GM19467 (cell line): ENCODE results near the gene KCNH4.
"Not testable (repeated sequence)": the region's sequence is repeated elsewhere in the genome, so short reads cannot be mapped to it uniquely, and the experiment has no call there.

Experiments used
- ATAC-seq: cut with Tn5 transposase; IDR thresholded peaks from one replicate; pipeline ENCODE4 v1.9.1; 2021; ENCODE audit warnings: mild to moderate bottlenecking, moderate library complexity; ENCODE audit not compliant: unreplicated experiment

KCNH4 gene

DNA sequence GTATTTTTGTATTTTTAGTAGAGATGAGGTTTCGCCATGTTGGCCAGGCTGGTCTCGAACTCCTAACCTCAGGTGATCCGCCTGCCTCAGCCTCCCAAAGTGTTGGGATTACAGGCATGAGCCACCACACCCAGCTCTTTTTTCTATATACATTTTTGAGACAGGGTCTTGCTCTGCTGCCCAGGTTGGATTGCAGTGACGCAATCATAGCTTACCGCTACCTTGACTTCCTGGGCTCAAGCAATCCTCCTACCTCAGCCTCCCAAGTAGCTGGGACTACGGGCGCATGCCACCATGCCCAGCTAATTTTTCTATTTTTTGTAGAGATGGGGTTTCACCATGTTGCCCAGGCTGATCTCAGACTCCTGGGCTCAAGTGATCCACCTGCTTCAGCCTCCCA is 40.3 kb downstream of the KCNH4 start:
- not testable (repeated sequence) for ATAC-seq

DNA sequence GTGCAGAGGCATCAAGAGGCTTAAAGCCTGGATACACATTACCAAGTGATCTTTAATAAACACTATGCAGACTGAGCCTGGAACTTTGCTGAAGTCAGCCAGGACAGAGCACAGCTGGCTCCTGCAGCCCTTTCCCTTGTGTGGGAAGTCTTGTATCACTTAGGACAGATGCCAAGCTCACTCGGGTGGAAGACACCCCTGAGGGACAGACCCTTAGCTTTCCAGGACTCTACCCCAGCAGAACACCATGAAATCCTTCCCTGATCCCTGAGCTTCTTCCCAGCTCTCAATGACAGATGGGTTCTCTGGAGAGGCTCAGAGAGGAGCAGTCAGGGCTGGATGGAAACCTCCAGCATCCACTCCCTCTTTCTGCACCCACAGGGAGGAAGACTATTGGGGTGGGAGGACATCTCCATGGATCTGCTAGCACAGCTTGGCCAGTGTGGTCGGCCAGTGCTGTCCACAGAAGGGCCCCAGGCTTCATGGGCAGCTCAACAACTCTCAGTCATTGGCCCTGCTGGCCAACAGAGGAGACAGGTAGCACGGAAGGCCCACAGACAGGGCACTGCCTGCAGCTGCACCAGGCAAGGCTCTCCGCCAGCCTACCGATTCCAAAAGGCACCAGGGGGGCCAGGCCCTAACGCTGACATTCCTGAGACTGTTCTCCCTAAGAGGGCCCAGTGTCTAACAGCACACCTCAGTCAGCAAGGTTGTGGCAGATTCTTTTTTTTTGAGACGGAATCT is 42.0 kb downstream of the KCNH4 start:
- no peak for ATAC-seq

DNA sequence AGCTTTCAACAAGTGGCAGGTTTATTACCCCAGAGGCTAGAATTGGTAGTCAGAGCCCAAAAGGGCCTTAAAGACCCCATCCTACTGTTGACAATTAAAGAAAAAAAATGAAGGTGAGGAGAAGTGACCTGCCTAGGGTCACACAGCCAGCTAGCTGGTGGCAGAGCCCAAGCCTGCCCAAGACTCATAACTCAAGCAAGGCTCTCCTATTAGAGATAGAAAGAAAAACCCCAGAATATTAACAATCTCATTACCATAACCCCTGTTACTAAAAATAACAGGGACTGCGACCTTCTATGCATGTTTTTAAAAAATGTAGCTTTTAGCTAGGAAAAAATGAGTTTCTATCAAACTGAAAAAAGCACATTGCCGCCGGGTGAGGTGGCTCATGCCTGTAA is 44.3 kb downstream of the KCNH4 start:
- ATAC-seq = no peak

DNA sequence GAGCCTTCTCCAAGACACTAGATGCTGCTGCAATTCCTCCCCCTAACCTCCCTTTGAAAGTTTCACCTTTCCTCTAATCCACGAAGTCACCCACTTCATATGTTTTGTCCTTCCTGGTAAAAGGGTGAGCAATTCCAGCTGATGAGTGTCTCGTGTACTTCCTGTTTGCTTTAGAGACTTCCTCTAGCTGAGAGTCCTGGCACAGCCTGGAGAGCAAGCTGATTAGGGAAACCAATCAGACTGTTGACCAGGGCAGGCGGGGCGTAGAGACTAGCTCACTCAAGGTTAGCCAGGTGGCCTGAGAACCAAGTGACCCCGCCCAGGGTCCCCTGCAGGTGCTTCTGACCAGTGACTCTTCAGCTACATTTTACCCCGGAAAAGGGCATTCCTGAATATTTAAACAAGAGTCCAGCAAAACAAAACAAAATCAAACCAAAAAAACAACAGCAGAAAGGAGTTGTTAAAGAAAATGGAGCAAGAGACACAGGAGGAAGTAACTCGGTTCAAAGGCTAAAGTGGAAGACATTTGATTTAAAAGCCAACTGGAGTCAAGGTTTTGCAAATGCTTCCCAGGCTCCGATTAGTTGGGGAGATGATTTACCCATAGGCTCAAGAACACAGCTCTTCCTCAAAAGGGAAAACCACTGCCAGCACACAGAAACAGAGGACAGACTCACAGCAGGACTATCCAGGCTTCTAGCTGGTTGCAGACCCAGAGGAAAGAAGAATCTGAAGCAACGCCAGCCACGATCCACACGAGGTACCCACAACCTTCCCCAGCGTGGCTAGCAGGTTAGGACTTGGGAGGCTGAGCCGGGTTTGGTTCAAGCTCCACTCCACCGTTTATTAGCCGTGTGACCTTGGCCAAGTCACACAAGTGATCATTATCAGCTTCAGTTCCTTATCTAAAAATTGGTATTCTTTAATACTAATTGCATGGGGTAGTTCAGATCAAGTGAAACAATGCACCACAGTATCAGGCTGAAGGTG is 45.0 kb downstream of the KCNH4 start:
- no peak for ATAC-seq

DNA sequence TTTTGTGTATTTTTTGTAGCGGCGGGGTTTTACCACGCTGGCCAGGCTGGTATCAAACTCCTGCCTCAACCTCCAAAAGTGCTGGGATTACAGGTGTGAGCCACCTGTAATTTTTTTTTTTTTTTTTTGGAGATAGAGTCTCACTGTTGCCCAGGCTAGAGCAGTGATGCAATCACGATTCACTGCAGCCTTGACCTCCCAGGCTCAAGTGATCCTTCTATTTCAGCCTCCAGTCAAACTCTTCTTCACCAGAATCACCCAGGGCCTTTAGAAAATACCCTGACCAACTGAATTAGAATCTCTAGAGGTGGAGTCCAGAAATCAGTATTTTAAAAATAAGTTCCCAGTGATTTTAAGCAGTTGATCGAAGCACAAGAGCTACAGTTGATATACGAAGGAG is 45.8 kb downstream of the KCNH4 start:
- ATAC-seq = no peak

DNA sequence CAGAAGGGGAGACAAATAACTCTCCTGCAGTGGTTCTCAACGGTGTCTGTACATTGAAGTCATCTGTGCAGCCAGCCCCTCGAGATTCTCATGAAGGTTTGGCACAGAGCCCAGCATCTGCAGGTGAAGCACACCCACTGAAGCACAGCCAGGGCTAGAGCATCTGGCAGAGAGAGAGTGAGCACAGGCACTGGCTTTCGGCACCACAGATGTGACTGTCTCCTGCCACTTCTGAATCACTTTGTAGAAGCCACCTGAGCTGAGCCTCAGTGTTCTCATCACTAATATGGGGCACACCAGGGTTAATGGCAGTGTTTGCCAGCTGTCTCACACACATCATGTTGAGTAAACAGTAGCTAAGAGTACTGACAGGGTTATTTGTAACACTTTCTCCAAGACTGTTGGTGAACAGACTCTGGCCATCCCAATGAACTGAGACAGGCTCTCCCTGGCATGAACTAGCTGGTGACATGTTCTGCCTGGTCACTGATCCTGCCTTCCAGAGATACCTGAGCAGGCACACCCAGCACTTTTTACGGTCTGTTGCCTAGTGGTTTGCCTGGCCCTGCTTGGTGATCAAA is 47.4 kb downstream of the KCNH4 start:
- ATAC-seq = peak; percentile 50

DNA sequence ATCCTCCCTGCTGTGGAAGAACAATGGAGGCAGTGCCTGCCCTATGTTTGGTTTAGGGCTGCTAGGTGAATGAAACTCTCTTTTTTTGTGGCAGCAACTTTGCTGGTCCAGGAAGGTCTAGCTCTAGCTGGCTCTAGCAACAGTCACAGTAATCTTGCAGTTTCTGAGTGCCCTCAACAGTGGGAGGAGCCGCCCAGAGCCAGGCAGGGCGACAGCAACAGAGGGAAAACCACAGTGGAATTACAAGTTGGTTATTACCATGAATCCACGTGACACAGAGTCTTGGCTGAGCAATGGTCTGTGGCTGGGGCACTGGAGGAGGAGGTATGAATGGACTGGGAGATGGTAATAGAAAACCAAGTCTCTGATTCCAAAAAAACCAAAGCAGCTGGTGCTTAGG is 48.0 kb downstream of the KCNH4 start:
- ATAC-seq = no peak

DNA sequence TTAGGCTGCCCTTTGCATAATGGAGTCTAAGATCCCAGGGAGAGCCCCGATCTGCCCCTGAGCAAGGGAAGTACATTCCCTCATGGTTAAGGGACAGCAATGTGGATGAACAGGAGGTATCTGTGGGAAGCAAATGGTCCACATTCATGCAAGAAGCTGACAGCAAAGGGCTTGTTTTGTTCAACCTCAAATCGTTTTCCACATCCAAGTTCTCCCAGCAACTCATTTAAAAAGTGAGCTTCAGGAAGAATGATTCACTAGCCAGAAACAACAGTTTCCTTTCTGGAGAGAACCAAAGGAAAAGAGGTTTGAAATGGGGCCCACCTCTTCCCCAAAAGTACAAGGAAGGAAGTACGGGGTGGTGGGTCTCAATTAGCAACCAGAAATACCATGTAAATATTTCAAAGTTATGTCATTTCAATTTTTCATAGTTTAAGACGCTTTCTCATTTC is 48.9 kb downstream of the KCNH4 start:
- ATAC-seq = no peak

DNA sequence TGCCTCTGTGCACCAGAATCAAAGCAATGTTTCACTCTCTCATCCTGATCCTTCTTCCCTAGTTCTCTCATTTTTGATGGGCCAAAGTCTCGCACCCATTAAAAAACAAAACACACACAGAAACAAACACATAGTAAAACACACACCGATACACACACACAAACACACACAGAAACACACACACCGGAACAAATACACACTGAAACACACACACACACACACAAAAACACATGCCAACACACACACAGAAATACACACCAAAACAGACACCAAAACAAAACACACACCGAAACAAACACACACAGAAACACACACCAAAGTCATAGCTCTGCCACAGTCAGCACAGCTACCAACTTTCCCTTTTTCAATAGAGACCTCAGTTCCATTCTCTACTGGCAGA is 49.7 kb downstream of the KCNH4 start:
- no peak for ATAC-seq

DNA sequence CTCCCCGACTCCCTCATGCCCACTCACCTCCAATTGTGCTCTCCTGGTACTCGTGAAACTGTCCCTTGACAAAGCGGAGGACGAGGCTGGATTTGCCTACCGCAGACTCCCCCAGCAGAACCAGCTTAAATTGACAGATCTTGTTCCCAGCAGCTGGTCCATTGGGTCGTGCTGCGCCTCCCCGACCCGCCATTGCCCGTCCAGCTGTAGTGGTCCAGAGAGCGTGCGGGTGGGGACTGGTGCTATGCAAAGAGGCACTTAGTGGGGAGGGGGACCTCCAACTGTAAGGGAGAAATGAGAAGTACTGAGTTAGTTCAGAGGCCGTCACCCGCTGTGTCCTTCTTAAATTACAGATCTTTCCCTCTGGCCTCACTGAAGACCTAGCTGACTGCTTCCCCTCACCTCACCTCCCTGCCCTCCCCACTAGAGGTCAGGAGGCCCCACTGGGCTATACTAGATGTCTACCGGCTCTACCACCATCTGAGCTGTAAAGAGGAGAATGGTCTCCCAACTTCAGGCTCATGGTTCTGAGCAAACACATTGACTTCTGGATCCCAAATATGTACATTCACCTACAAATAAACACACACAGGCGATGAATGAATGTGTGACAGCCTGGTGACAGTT is 50.5 kb downstream of the KCNH4 start:
- ATAC-seq = no peak

DNA sequence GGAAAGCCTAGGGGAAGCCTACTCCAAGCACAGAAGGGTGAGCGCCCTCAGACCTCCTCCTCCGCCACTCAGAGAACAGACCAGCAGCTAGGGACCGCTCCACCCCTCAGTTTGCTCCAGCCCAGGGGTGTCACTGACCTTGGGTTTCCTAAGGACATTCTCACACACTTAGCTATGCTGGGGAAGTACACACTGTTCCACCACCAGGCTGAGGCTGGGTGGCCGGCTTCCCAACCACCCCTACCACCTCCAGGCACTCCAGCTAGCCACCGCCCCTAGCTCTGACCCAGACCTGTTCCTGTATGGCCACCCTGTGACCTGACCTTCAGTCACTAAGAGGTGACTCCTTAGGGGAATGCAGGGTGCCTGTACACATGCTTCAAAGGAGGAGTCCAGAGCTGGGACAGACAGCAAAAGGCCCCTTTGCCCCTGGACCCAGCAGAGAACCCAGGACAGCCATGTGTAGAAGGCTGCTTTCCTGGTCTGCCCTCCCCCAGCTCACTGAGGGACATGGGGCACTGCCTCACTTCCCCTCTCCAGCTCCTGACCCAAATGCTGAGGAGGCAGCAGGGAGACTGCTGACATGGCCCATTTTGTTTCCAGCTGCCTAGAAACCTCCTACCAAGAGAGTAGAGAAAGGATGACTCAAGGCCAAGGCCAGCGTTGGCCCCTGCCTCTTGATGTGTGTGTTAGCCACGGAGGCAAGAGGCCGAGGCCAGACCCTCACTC is 51.7 kb downstream of the KCNH4 start:
- no peak for ATAC-seq

DNA sequence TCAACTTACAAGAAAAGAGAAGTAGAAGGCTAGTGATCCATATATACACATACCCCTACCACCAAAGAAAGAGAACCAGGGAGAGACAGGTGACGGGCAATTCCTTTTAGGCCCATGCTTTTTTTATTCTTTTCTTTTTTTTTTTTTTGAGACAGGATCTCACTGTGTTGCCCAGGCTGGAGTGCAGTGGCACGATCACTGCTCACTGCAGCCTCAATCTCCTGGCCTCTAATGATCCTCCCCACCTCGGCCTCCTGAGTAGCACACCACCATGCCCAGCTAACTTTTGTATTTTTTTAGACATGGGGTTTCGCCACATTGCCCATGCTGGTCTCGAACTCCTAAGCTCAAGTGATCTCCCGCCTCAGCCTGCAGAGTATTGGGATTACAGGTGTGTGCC is 53.5 kb downstream of the KCNH4 start:
- ATAC-seq = no peak

DNA sequence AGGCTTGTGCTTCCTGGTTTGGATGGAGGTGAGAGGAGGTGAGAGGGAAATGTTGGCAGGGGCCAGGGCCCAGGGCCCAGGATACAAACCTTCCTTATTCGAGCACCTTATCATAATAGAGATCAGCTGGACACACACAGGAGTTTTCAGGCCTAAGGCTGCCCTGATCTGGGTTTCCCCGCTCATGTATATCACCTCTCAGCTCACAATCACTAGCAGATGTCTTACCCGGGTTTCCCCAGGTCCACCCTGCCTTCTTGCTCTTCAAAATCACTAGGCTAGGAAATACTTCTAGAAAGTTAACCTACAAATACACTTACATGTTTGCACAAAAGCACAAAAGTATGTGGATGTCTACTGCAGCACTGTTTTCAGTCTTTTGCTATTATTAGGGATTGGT is 54.1 kb downstream of the KCNH4 start:
- no peak for ATAC-seq

DNA sequence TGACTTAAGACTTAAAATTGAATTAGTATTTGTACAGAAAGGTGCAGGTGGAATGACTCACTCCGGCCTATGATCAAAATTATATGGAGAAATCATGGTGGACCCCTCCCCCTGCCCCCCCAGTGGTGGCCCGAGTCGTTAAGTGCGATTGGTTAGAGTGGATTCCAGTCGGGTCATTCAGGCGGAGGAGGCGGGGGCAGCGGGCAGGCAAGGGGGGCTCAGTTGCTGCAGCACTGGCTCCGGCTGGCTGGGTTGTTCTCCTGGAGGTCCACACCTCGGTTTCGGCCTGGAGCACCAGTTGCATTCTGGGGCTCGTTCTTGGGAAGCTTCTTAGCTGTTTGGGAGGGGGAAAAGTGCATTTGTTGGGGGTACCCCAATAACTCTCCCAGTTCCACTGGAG is 55.4 kb downstream of the KCNH4 start:
- no peak for ATAC-seq

DNA sequence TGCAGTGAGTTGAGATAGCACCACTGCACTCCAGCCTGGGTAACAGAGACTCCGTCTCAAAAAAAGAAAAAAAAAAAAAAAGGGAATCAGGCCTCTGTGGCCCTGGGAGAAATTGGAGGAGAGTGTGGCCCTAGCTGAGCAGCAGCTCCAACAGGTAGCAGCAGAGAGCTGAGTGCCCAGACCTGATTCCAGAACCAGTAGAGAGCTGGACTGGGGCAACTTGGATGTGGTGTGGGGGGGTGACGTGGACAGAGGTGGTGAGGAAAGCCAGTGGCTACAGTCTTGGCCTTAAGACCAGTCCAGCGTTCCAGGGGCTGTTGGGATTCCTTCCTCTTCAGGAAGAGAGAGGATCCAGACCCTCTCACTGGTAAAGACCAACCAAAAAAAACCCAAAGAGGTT is 56.7 kb downstream of the KCNH4 start:
- ATAC-seq = no peak

DNA sequence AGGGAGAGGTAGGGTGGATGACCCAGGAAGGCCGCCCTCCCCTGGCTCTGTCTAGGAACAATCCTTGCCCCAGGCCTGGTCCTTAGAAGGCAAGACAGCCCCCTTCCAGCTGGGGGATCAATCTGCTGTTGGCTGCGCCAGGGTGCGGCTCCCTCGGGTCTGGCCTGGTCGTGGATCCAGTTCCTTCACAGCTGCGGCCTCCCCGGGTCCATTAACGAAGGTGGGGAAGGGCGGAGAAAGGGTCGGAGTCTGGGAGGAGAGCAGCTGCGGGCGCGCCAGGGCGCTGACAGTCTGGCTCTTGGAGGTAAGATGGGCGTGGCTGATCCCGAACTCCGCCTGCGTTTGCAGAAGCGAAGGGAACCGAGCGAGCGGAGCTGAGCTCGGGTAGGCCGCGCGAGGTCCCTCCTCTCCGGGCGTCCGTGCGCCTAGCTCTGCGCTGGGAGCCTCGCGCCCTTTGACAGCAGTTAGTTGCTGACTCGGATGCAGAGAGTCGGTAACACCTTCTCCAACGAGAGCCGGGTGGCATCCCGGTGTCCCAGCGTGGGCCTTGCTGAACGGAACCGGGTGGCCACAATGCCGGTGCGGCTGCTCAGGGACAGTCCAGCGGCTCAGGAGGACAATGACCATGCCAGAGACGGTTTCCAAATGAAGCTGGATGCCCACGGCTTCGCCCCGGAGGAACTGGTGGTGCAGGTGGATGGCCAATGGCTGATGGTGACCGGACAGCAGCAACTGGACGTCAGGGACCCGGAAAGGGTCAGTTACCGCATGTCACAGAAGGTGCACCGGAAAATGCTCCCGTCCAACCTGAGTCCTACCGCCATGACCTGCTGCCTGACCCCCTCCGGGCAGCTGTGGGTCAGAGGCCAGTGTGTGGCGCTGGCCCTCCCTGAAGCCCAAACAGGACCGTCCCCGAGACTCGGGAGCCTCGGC is 58.3 kb downstream of the KCNH4 start, which contains the start of gene HSPB9:
Gene HSPB9 (plus strand): TSS at position 434 of the 933 bp plus-strand sequence. CDS start 47 bp downstream, at position 481.
- ATAC-seq = no peak

DNA sequence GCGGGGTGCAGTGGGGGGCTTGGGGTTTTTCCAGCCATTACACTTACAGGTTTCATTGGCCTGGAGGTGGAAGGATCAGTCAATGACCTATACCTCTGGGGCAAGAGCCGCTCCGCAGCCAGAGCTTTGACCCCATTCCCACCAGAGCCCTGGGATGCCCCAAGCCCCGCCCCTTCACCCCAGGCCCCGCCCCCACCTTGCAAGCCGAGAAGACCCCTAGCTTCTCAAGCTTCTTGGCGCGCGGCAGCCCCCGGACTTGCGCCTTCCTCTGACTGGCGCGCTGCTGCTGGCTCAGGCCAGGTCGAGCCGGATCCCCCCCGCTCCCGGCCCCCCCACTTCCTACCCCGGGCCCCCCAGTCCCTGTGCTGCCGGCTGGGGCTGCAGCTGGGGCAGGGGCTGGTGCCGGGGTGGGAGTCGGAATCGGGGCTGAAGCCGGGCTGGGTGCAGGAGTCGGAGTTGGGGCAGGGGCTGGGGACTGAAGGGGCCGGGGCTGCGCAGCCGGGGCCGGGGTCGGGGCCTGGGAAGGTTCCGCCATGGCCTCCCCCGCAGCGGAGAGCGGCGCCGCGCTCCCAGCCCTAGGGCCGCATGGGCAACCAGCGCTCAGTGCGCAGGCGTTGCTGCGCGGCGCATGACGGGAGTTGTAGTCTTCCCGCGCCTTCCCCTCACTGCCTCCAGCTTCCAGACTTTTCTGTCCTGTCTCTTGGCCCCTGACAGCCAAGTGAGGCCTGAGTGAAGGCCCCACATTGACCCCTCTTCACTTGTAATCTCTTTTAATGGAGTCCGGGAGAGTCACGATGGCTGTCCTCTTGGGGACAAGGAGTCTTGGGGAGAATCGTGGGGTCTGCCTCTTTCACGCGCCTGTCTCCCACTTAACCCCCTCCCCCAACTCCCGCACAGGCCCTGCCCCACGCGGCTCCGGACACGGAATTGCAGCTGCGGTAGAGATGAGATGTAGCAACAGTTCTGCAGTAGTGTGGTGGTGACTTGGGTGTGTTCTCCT is 59.9 kb downstream of the KCNH4 start, which contains the start of gene KAT2A:
Gene KAT2A (minus strand): TSS at position 598 of the 1,000 bp plus-strand sequence. CDS start 63 bp downstream, at position 535.
- peak; percentile 65 for ATAC-seq
